Right lung (tissue), 10 donors: Measurements from ENCODE around the gene PCP4L1. TPM values are rescaled to one million over a fixed set of nuclear protein-coding genes. Genes with fewer than 3 reads are reported as not detected.
"Not testable (repeated sequence)": the region's sequence is repeated elsewhere in the genome, so short reads cannot be mapped to it uniquely, and the experiment has no call there.

Experiments
- DNase-seq, 2 donors: peaks; one replicate each; pipeline ENCODE4 v3.0.0-alpha.2; 2013
- long read RNA-seq, 8 donors: transcript quantifications; one replicate each; lab custom pipeline, GENCODE V29; 2026
- polyA plus RNA-seq, 5 donors: library from polyadenylated mRNA; unstranded; fragments of 120-200 nt; gene quantifications; one replicate each; pipeline versions ENCODE4 v1.2.1 to v1.2.3, GENCODE V29; 2013; ENCODE audit warnings: inconsistent platforms in 1 of 5, low replicate concordance in 1 of 5; ENCODE audit not compliant: insufficient read length in 5 of 5, insufficient read depth in 1 of 5

PCP4L1 gene
- polyA plus RNA-seq, result 1 to 10 TPM in 2 of 5 donors, under 1 TPM in 3; 0.68 to 1.4 (median 0.91) TPM
- long read RNA-seq, donor 1, result 0 reads
- long read RNA-seq, donor 2, result 0 reads
- long read RNA-seq, donor 3, result 0 reads
- long read RNA-seq, donor 4, result 0 reads
- long read RNA-seq, donor 5, result 0 reads
- long read RNA-seq, donor 6, result 0 reads
- long read RNA-seq, donor 7, result 0 reads
- long read RNA-seq, donor 8, result 0 reads

- DNase-seq, result peak; percentile 29 to 31
These were observed at the start of gene PCP4L1 for GRCh38 chr1:161258439-161259344. Gene PCP4L1 (plus strand): TSS chr1:161258745. CDS start chr1:161258975, 230 bp downstream.

GRCh38 chr1:161209790-161210409 lies 48.6 kb upstream of the PCP4L1 start:
- no peak for DNase-seq

- no peak for DNase-seq
These were observed 44.2 kb upstream of the PCP4L1 start for GRCh38 chr1:161214369-161214768.

GRCh38 chr1:161215076-161215475 lies 43.5 kb upstream of the PCP4L1 start, which contains the start of gene FCER1G:
Gene FCER1G (plus strand): TSS chr1:161215295. CDS start chr1:161215322, 27 bp downstream.
- no peak for DNase-seq

GRCh38 chr1:161216945-161217712 lies 41.4 kb upstream of the PCP4L1 start:
- DNase-seq, result no peak

GRCh38 chr1:161217831-161218230 lies 40.7 kb upstream of the PCP4L1 start:
- no peak for DNase-seq

- no peak for DNase-seq
These were observed 40.1 kb upstream of the PCP4L1 start for GRCh38 chr1:161218301-161219077.

- DNase-seq, result no peak
These were observed 39.3 kb upstream of the PCP4L1 start for GRCh38 chr1:161219078-161219892.

- no peak for DNase-seq
These were observed 38.5 kb upstream of the PCP4L1 start for GRCh38 chr1:161220002-161220401.

GRCh38 chr1:161222175-161223019 lies 36.1 kb upstream of the PCP4L1 start:
- no peak for DNase-seq

GRCh38 chr1:161223805-161224694 lies 34.5 kb upstream of the PCP4L1 start:
- DNase-seq, result no peak

GRCh38 chr1:161224695-161225087 lies 33.9 kb upstream of the PCP4L1 start:
- not testable (repeated sequence) for DNase-seq

GRCh38 chr1:161225178-161225533 lies 33.4 kb upstream of the PCP4L1 start:
- no peak for DNase-seq

- DNase-seq, result peak; percentile 94 to 96
These were observed 32.8 kb upstream of the PCP4L1 start, which contains the start of gene TOMM40L for GRCh38 chr1:161225534-161226319. Gene TOMM40L (plus strand): TSS chr1:161226060. CDS start chr1:161226490, 430 bp downstream.

GRCh38 chr1:161226320-161226711 lies 32.2 kb upstream of the PCP4L1 start:
- DNase-seq, result no peak

- no peak for DNase-seq
These were observed 31.8 kb upstream of the PCP4L1 start for GRCh38 chr1:161226759-161227158.
